GM21528 (cell line): ENCODE measurements around the gene SLC2A4.

Experiments
- ATAC-seq: cut with Tn5 transposase; IDR thresholded peaks from one replicate; pipeline ENCODE4 v1.9.1; 2021; ENCODE audit warnings: mild to moderate bottlenecking, moderate library complexity; ENCODE audit not compliant: unreplicated experiment, low FRiP score

SLC2A4 gene

GRCh38 chr17:7281074-7281952 is at the start of gene SLC2A4:
Gene SLC2A4 (plus strand): TSS chr17:7281718. CDS start chr17:7281935, 217 bp downstream.
- no peak for ATAC-seq

GRCh38 chr17:7232114-7232513 is 49.4 kb upstream of the SLC2A4 start:
- ATAC-seq: no peak

- ATAC-seq: no peak
Measured at GRCh38 chr17:7233701-7234082, 47.8 kb upstream of the SLC2A4 start.

- ATAC-seq: peak; percentile 53
Measured at GRCh38 chr17:7234083-7234951, 47.2 kb upstream of the SLC2A4 start, which contains the start of gene DVL2. Gene DVL2 (minus strand): TSS chr17:7234517. CDS start chr17:7234262, 255 bp downstream.

- no peak for ATAC-seq
Measured at GRCh38 chr17:7235693-7236665, 45.5 kb upstream of the SLC2A4 start.

- no peak for ATAC-seq
Measured at GRCh38 chr17:7236808-7237207, 44.7 kb upstream of the SLC2A4 start.

GRCh38 chr17:7237266-7237760 is 44.2 kb upstream of the SLC2A4 start:
- ATAC-seq: no peak

GRCh38 chr17:7237761-7238419 is 43.6 kb upstream of the SLC2A4 start:
- ATAC-seq: no peak

- no peak for ATAC-seq
Measured at GRCh38 chr17:7238420-7239090, 43.0 kb upstream of the SLC2A4 start.

- peak; percentile 41 for ATAC-seq
Measured at GRCh38 chr17:7239091-7240027, 42.2 kb upstream of the SLC2A4 start, which contains the start of gene PHF23. Gene PHF23 (minus strand): TSS chr17:7239457. CDS start chr17:7239279, 178 bp downstream.

- ATAC-seq: no peak
Measured at GRCh38 chr17:7240375-7240774, 41.1 kb upstream of the SLC2A4 start.

GRCh38 chr17:7241090-7241733 is 40.3 kb upstream of the SLC2A4 start:
- no peak for ATAC-seq

GRCh38 chr17:7241783-7242716 is 39.5 kb upstream of the SLC2A4 start, which contains the start of gene GABARAP:
Gene GABARAP (minus strand): TSS chr17:7242449. CDS start chr17:7242330, 119 bp downstream.
- peak; percentile 32 for ATAC-seq

- ATAC-seq: peak; percentile 38
Measured at GRCh38 chr17:7242717-7243452, 38.6 kb upstream of the SLC2A4 start.

GRCh38 chr17:7243453-7243729 is 38.1 kb upstream of the SLC2A4 start:
- ATAC-seq: no peak
